ENCODE data around the gene STX7.

The STX7 gene

GRCh38 chr6:132476688-132477087, 36.2 kb downstream of the STX7 start:
- no peak for DNase-seq

- DNase-seq: no peak
These were observed 37.0 kb downstream of the STX7 start for GRCh38 chr6:132475925-132476324.

GRCh38 chr6:132471787-132472186, 41.1 kb downstream of the STX7 start:
- no peak for DNase-seq

GRCh38 chr6:132466952-132467351, 46.0 kb downstream of the STX7 start:
- no peak for DNase-seq

GRCh38 chr6:132465530-132466485, 47.1 kb downstream of the STX7 start:
- DNase-seq: no peak

DNA sequence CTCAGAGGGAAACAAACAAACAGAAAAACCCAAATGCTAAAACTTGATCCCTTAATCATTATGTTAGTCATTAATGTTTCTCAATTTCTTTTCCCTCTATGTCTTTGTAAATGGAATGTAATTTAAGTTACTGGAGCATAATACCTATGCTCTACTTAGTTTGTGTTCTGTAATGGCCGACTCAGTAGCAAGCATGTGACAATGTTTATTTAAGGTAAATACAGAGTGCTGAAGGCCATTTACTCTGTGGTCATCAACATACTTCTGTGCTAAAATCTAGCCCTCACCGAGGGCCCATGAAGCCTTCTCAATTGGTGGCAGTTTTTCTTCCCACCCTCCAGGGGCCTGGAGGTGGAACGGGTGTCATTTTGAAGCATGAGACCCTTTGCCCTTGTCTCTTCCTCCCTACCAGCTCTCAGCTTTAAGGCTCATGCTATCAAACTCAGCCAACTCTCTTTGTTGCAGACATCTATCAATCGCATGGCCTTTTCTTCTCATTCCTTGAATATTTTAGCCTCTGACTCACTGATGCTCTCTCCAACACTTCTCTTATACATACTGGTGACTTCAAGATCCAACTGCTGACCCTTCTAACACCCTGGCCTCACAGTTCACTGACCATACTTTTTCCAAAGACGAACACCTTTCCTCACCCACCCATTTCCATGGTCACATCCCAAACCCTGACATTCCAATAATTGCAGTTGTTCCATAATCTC, 48.2 kb downstream of the STX7 start:
- DNase-seq: no peak

GRCh38 chr6:132461958-132462357, 51.0 kb downstream of the STX7 start:
- no peak for DNase-seq

- no peak for DNase-seq
These were observed 53.3 kb downstream of the STX7 start for GRCh38 chr6:132459605-132459952.

- no peak for DNase-seq
These were observed 53.9 kb downstream of the STX7 start for GRCh38 chr6:132458887-132459604.

DNA sequence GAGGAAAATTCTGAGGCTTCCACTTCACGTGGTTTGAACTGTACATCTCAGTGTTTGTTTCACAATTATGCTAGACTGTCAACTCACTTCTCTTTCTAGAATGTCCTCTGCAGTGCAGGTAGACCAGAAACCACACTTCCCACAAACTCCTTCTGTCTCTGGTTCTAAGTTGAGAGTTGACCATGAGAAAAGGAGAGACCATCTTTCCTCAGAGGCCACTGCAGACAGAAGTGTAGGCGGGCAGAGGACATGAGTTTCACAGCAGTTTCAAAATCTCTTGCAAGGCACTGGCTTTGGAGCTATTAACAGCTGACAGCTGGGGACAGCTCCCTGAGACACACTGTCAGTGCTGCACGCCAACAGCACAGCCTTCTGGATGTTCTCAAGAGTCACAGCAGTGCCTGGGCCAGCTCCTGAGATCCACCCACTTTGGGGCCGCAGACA, 56.2 kb downstream of the STX7 start:
- DNase-seq: no peak

DNA sequence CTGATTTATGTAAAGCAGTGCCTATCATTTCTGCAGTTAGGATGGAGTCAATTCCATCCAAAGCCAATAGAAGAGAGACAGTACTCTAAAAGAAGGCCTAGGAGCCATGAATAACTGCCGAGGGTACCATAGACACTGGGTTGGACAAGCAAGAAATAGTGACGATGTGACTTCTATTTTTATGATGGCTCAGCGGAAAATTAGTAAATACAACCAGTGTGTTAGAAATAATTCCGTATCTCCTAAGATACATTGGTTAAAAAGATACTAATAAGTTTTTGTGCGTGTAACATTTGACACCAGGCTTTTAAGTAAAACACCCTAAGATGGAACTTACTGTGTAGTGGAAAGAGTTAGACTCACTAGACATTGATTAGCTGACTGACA, 66.1 kb downstream of the STX7 start:
- no peak for DNase-seq

- DNase-seq: no peak
These were observed 66.6 kb downstream of the STX7 start for GRCh38 chr6:132446141-132446854.

DNA sequence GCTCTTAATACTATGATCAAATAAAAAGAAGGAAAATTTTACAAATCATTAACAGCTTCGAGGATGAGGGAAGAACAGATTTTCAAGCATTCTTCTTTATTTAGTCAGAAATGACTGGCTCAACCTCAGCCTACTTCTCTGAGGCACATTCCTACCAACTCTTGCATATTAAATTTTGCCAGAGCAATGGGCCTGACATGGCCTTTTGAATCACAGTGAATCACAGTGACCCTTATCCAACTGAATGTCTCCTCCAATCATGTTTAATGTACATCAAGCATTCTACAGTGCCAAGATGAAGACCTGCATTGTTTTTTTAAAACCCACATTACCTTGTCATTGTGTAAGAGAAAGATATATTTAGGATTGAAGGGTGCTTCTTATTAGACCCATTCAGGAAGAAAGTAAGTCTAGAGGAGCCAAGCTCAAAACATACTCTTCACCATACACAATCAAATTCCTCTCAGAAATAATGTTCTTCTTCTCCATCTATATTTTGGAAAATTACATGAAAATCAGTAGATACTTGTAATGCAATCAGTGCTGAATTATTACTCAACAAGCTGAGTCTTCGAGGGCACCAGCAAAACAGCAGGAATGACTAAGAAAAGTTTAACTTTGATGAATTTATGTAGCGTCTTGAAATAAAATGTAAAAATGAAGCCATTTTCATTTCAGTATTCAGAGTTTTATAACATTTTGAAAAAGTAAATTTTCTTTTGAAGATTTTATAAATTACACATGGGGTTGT, 67.5 kb downstream of the STX7 start:
- DNase-seq: no peak

DNA sequence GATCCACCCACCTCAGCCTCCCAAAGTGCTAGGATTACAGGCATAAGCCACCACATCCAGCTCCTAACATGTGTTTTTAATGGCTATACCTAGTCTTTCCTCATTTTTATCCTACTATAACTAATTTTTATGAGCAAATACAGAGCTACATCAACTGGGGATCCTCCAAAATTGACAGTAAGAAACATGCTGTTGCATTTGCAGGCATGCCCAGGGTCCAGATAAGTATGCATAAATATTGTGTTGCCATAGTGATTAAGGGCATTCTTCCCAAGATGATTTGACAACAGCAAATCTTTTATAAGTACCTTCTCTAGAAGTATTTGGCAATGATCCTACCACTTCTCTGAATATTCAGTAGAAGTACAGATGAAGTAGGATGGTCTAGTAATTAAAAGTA, 69.7 kb downstream of the STX7 start:
- no peak for DNase-seq

DNA sequence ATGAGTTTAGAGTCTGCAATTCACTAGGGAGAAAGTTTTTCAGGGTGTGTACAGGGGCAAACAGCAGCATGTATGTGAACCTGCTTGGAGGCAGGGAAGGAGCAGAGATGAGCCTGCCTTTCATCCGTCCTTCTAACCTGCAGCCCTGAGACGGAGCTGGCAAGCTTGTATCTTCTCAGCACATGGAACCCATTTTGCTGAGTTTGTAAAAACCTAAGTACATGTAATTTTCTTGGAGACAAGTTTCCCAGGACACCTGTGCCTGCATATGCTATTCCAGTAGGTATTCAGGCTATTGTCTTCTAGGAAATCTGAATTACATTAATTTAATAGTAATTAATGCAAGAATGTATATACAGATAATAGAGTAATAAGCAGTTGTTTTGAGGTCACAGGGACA, 82.8 kb downstream of the STX7 start:
- DNase-seq: no peak

GRCh38 chr6:132425176-132425575, 87.7 kb downstream of the STX7 start:
- no peak for DNase-seq

- DNase-seq: no peak
These were observed 89.1 kb downstream of the STX7 start for GRCh38 chr6:132423839-132424238.

GRCh38 chr6:132418235-132418965, 94.5 kb downstream of the STX7 start:
- no peak for DNase-seq

- no peak for DNase-seq
These were observed 98.2 kb downstream of the STX7 start for GRCh38 chr6:132414761-132415160.

DNA sequence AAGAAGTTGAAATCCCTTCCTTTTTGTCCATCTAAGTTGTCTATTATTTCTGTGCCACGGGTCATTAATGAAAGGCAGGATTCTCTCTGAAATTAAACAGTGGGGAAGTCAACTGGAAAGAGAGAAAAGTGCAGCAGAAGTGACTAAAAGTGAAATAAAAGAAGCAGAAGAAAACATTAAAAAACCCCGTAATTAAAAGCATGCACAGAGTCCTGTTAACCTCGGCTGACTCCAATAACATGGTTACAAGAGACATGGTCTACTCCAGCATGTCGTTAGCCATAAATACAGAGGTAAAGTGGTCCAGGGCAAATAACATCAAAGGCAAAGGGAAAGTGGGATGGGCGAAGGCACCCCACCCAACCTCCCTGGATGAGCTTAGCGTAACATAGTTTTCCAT, 98.6 kb downstream of the STX7 start:
- DNase-seq: no peak

DNA sequence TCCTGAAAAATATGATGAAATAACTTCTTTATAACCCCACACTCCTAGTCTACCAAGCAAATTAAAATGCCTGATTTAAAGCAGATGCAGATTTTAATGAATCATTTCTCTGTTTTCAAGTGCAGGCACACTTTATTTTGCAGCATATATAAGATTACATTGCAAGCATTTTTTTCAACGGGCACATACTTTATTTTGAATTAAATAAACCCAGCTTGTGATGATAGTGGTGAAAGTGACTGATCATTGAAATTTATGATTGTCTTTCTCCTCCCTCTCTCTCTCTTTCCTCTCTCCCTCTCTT, 99.5 kb downstream of the STX7 start:
- DNase-seq: no peak
